Measurements from ENCODE around the gene HHIPL1. TPM values are rescaled to one million over a fixed set of nuclear protein-coding genes. Genes with fewer than 3 reads are reported as not detected.

The HHIPL1 gene
- total RNA-seq, 1 donor from 2014 or later, result 0.32 TPM

DNA sequence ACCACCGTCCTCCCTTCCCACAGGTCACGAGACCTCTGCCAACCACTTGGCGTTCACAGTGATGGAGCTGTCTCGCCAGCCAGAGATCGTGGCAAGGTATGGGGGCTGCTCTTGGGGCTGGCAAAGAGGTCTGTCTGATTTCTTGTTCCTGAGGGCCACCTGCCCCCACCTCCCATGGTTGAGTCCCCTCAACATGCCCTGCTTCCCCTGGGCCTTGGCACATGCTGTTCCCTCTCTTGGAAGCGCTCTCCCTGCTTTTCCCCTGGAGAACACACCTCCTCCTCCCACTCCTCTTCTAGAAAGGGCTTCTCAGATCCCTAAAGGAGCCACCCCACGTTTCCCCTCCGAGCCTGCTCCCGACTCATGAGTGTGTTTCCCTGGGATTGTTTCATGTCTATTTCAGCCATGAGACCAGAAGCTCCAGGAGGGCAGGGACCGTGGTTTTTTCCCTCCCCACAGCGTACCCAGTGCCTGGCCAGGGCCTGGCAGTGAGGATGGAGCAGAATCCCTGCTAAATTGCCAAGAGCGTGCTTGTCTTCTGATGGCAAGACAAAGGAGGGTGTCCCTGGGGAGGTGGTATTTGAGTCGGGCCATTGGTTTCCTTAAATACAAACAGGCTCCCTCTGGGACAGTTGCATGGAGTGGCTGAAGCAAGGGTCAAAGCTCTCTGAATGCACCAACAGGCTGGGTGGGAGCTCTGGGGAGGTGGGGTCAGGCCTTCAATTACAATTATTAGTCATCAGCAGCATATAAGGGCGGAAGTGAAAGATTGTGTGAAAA, 73.3 kb downstream of the HHIPL1 start:
- H3K4me1 ChIP-seq, result no peaks in the 10 kb centered on the region
- H2AFZ ChIP-seq (replicated peaks), result peak overlapping the region; percentile 93
- H3K9me3 ChIP-seq (ENCODE audit: low read depth), result no peaks in the 10 kb centered on the region
- Mint-ChIP-seq H3K27me3 (ENCODE audit: insufficient read depth, low read depth) (no peaks in the 10 kb centered on the region), H3K36me3 (peaks cover 5% of the 10 kb centered on the region), H3K9me3 (peaks cover 5% of the 10 kb centered on the region), H3K4me1 (peaks cover 8% of the 10 kb centered on the region), H3K27ac (peak overlapping the region; percentile 44), H3K4me3 (no peak overlapping the region)
- no peaks in the 10 kb centered on the region for H3K36me3 ChIP-seq
- DNase-seq (ENCODE audit: low spot score), result peak; percentile 45
- H3K79me2 ChIP-seq (ENCODE audit: low read depth), result no peaks in the 10 kb centered on the region
- TF ChIP-seq EZH2 (IDR thresholded peaks at IDR 0.05), result no peak
- TF ChIP-seq EZH2phosphoT487 (IDR thresholded peaks at IDR 0.05), result no peak
- TF ChIP-seq CTCF (IDR thresholded peaks at IDR 0.05), result no peak
- no peaks in the 10 kb centered on the region for H3K27me3 ChIP-seq
- H3K4me3 ChIP-seq, result no peak overlapping the region
- no peak overlapping the region for H3K9ac ChIP-seq
- no peaks in the 10 kb centered on the region for H4K20me1 ChIP-seq (ENCODE audit: low read depth)
- no peak overlapping the region for H3K27ac ChIP-seq
- H3K4me2 ChIP-seq, result no peak overlapping the region
- H3F3A ChIP-seq (ENCODE audit: low read depth), result no peaks in the 10 kb centered on the region

GRCh38 chr14:99718811-99719192, 73.9 kb downstream of the HHIPL1 start:
- Mint-ChIP-seq H3K27me3 (ENCODE audit: insufficient read depth, low read depth) (no peaks in the 10 kb centered on the region), H3K36me3 (peaks cover 4% of the 10 kb centered on the region), H3K27ac (no peak overlapping the region), H3K4me1 (peaks cover 8% of the 10 kb centered on the region), H3K4me3 (no peak overlapping the region), H3K9me3 (peaks cover 4% of the 10 kb centered on the region)
- H3F3A ChIP-seq (ENCODE audit: low read depth), result no peaks in the 10 kb centered on the region
- H3K9me3 ChIP-seq (ENCODE audit: low read depth), result no peaks in the 10 kb centered on the region
- H3K4me1 ChIP-seq, result peaks cover 3% of the 10 kb centered on the region
- H3K79me2 ChIP-seq (ENCODE audit: low read depth), result no peaks in the 10 kb centered on the region
- H3K4me3 ChIP-seq, result no peak overlapping the region
- H3K27ac ChIP-seq, result no peak overlapping the region
- no peaks in the 10 kb centered on the region for H3K36me3 ChIP-seq
- no peak for DNase-seq (ENCODE audit: low spot score)
- H3K4me2 ChIP-seq, result no peak overlapping the region
- no peak for TF ChIP-seq CTCF (IDR thresholded peaks at IDR 0.05)
- no peak for TF ChIP-seq EZH2phosphoT487 (IDR thresholded peaks at IDR 0.05)
- no peak for TF ChIP-seq EZH2 (IDR thresholded peaks at IDR 0.05)
- no peak overlapping the region for H2AFZ ChIP-seq (replicated peaks)
- no peaks in the 10 kb centered on the region for H4K20me1 ChIP-seq (ENCODE audit: low read depth)
- H3K9ac ChIP-seq, result no peak overlapping the region
- H3K27me3 ChIP-seq, result no peaks in the 10 kb centered on the region

- TF ChIP-seq EZH2 (IDR thresholded peaks at IDR 0.05) (no peak), CTCF (IDR thresholded peaks at IDR 0.05) (no peak), EZH2phosphoT487 (IDR thresholded peaks at IDR 0.05) (no peak)
- Histone ChIP-seq H3K36me3 (no peaks in the 10 kb centered on the region), H3K4me3 (no peak overlapping the region), H3K4me2 (no peak overlapping the region), H3K79me2 (ENCODE audit: low read depth) (no peaks in the 10 kb centered on the region), H3K27ac (no peak overlapping the region), H3K9ac (no peak overlapping the region), H4K20me1 (ENCODE audit: low read depth) (no peaks in the 10 kb centered on the region), H3K9me3 (ENCODE audit: low read depth) (no peaks in the 10 kb centered on the region), H3F3A (ENCODE audit: low read depth) (no peaks in the 10 kb centered on the region), H2AFZ (replicated peaks) (no peak overlapping the region), H3K27me3 (no peaks in the 10 kb centered on the region), H3K4me1 (peaks cover 10% of the 10 kb centered on the region)
- Mint-ChIP-seq H3K27me3 (ENCODE audit: insufficient read depth, low read depth) (peaks cover 5% of the 10 kb centered on the region), H3K4me1 (peaks cover 11% of the 10 kb centered on the region), H3K4me3 (no peak overlapping the region), H3K9me3 (peaks cover 2% of the 10 kb centered on the region), H3K27ac (no peak overlapping the region), H3K36me3 (peaks cover 2% of the 10 kb centered on the region)
- no peak for DNase-seq (ENCODE audit: low spot score)
Measured at GRCh38 chr14:99720941-99721791, 76.2 kb downstream of the HHIPL1 start.
